Measurements from ENCODE around the gene PTPRM.

Gene PTPRM

GRCh38 chr18:8300751-8301410, 733.8 kb downstream of the PTPRM start:
- DNase-seq = no peak

DNA sequence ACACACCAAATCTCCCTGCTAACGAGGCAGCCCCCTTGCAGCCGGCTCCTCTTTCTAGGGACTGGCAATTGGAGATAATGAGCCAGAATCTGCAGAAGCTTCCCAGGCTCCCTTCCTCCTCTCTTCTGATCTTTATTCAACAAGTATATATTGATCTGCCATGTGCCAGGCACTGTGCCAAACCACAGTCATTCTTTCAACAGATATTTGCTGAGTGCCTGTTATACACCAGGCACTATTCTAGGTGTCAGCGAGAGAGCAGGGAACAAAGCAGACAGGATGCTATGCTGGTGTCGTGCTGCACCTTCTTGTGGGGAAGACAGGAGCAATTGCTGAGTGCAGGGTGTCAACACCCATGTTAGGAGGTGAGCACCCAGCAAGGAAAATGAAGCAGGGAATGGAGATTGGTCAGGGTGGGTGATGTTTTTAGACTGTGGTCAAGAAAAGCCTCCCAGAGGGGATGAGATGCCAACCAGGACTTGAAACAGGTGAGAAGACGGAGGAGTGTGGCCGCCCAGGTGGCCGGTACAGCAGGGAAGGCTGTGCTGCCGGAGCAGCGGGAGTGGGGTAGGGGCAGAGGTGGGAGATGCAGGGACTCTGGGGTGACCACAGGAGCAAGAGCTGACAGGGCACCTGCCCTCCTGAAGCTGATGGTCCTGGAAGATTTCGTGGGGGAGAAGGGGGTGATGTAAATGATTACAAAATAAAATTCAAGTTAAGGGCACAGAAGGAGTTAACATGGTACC, 734.5 kb downstream of the PTPRM start:
- DNase-seq = no peak

- DNase-seq = no peak
Measured at GRCh38 chr18:8303151-8303755, 736.1 kb downstream of the PTPRM start.

DNA sequence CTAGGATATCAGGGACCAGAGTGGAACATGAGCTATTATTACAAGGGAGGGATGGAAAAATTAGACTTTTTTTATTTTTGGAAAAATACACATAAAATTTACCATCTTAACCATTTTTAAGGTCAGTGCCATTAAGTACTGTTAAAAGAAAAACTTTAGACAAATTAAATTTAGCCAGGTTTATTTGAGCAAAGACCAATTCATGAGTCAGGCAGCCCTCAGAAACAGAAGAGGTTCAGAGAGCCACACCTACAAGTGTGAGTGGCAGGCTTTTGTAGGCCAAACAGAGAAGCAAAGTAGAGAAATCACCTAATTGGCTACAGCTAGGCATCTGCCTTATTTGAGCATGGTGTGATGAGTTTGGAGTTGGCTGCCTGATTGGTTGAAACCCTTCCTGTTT, 740.8 kb downstream of the PTPRM start:
- no peak for DNase-seq

DNA sequence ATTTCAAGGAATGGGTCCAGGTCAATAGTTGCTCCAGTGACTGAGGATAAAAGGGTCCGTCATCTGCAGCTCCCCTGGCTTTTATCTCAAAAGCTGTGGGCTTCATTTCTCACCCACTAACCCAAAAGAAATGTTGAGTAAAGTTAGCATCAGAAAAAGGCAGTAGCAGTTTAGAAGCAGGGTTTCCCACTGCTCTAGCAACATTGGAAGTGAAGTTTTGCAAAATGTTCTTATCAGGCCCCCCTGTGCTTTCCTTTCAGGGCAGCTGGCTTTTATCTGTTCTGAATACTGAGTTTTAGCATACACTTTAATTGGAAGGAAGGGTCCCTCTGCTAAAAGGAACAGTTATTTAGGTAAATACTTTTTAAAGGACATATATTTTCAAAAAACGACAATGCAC, 745.9 kb downstream of the PTPRM start:
- DNase-seq = no peak

- DNase-seq = no peak
Measured at GRCh38 chr18:8314124-8314523, 747.0 kb downstream of the PTPRM start.

DNA sequence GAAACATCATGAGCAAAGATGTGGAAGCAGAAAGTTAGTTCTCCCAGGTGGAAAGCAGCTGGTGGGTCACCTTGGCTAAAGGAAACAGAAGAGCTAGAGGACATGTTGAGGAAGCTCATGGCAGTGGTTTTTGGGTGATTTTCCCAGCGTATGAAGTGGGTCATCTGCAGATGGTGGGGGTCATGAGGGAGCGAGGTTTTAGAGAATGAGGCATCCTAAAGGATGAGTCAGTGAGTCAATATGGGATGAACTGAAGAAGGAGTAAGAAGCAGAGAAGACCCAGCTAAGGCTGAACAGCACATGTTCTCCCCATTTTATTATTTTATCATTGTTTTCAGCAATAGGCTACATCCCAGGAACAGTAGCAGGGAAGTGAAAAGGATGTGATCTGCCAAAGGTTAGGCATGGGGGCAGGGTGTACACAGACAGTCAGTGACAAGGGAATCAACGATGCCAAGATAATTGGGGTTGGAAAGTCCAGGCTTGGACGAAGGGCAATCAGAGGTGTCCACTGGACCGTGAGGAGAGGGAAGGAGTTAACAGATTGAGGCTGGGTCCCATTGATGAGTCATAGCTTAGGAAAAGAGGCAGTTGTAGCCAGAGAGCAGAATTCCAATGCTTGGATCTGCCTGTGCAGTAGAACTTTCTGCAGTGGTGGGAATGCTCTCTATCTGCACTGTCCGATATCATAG, 752.8 kb downstream of the PTPRM start:
- no peak for DNase-seq

DNA sequence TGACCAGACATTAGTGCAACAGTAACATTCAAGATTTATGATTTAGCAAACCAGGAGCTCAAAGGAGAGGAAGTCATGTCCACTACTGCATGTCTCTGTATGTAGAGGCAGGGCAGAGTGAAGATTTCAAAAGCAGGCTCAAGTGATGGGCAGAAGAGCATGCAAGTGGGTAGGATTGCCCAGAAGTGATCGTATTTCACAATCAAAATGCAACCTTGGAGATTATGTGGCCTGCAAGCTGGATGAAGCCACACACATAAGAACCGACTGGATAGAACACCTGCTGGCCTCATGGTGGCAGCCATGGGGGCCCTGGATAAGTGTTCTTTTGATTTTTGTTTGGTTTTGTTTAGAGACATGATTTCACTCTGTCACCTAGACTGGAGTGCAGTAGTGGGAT, 755.4 kb downstream of the PTPRM start:
- no peak for DNase-seq

DNA sequence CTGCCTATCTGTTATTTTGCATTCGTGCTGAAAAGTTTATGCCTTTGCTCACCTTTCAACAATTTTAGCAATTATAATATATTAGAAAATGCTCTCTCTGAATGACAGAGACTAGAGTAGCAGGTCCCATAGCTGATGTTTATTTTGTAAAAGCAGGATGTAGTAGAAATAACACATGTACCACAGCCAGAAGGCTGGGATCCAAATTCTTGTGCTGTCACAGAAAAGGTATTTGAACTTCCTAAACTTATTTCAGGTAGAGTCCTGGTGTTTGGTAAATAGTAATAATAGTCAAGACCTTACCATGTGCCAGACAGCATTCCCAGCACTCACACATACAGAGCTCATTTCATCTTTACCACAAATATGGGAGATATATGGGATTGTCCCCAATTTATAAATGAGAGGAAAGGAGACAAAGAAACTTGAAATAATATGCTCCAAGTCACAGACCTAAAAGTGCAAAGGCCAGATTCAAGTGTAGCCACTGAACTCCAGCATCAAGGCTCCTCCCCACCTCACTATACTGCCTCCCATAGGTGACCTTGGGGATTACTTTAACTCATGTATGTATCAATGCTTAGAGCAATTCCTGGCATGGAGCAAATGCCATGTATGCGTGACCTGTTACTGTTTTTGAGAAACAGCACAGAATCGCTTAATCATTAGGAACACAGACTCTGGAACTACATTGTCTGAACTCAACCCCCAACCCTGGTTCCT, 757.4 kb downstream of the PTPRM start:
- no peak for DNase-seq

- peak; percentile 33 for DNase-seq
Measured at GRCh38 chr18:8326763-8327394, 759.8 kb downstream of the PTPRM start.

- DNase-seq = no peak
Measured at GRCh38 chr18:8328126-8328525, 761.0 kb downstream of the PTPRM start.

GRCh38 chr18:8329186-8329771, 762.2 kb downstream of the PTPRM start:
- DNase-seq = no peak

DNA sequence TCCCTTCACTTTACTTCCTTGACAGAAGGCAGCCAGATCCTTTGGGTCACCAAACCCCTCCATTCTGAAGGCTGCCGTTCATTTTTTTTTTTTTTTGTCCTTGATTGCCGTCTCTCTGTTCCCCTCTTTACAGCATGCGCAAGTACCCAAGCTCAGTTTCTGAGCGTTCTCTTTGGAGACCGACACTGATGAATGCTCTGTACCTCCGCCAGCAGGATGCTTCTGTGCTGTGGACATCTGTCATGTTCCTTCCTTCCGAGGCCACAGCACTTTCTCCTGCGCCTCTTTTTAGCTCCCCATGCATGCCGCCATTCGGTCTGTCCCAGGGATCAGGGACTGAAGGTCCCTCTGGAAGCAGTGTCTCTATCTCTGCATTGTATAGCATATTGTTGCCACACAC, 763.5 kb downstream of the PTPRM start:
- DNase-seq = no peak

- DNase-seq = no peak
Measured at GRCh38 chr18:8332286-8332685, 765.2 kb downstream of the PTPRM start.

GRCh38 chr18:8333961-8334360, 766.8 kb downstream of the PTPRM start:
- DNase-seq = no peak

DNA sequence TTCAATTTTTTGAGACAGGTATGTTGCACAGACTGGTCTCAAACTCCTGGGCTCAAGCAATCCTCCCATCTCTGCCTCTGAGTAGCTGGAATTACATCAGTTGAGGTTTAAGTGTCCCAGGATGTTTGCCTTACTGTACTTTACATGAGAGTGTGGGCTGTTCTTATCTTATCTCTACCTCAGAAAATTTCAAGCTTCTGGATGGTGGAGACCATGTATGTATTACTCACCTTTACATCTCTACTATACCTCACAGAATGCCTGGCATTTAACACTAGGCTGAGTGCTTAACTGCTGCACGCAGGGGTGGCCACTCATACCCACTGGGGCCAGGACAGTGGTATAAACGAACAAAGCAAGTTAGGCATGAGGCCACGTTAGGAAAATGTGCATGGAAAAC, 770.1 kb downstream of the PTPRM start:
- no peak for DNase-seq

- DNase-seq = no peak
Measured at GRCh38 chr18:8339210-8339609, 772.1 kb downstream of the PTPRM start.

GRCh38 chr18:8339952-8340351, 772.8 kb downstream of the PTPRM start:
- DNase-seq = no peak

- no peak for DNase-seq
Measured at GRCh38 chr18:8341481-8342230, 774.5 kb downstream of the PTPRM start.

- no peak for DNase-seq
Measured at GRCh38 chr18:8348051-8348720, 781.1 kb downstream of the PTPRM start.

All from hematopoietic multipotent progenitor cell treated with erythropoietin and hydrocortisone succinate and interleukin-3 and kit ligand, for 6 days (in vitro differentiated cells).